SK-N-MC (cell line): ENCODE results near the gene BAIAP2L1.

Experiments used
- EZH2 ChIP-seq: fragments of 200-600 bp; sonication (generic); IDR thresholded peaks from one replicate; pipeline ENCODE4 v1.6.1; 2017; ENCODE audit warnings: antibody characterized with exemption
- FOXP2 ChIP-seq: optimal IDR thresholded peaks from 2 replicates; pipeline ENCODE3; 2011; ENCODE audit warnings: mild to moderate bottlenecking, moderate library complexity; ENCODE audit not compliant: insufficient read depth; ENCODE audit errors: extremely low read length, control extremely low read depth
- POLR2AphosphoS5 ChIP-seq: IDR thresholded peaks from 2 replicates; pipeline ENCODE4 v1.6.1; 2012; ENCODE audit warnings: mild to moderate bottlenecking, low read depth, low read length, borderline replicate concordance

- TF ChIP-seq POLR2AphosphoS5 (no peak), EZH2 (no peak), FOXP2 (no peak)
These were observed 54.3 kb downstream of the BAIAP2L1 start for GRCh38 chr7:98346515-98347069.
